Vagina (tissue), 2 donors: ENCODE results near the gene LIFR. TPM values are rescaled to one million over a fixed set of nuclear protein-coding genes. Genes with fewer than 3 reads are reported as not detected.

Experiments
- DNase-seq, 2 donors: peaks; one replicate each; pipeline ENCODE4 v3.0.0-alpha.2; 2017; ENCODE audit errors: extremely low spot score in 2 of 2
- H3K27ac ChIP-seq: fragments of 200-600 bp; sonication (generic); one replicate; pipeline ENCODE4 v1.5.1; 2019
- H3K27me3 ChIP-seq: fragments of 200-600 bp; sonication (generic); one replicate; pipeline ENCODE4 v1.5.1; 2019
- H3K36me3 ChIP-seq, 2 donors: fragments of 200-600 bp; sonication (generic); one replicate each; pipeline ENCODE4 v1.5.1; 2017 to 2019
- H3K4me1 ChIP-seq: fragments of 200-600 bp; sonication (generic); one replicate; pipeline ENCODE4 v1.5.1; 2019
- H3K4me3 ChIP-seq, 2 donors: fragments of 200-600 bp; sonication (generic); 1 replicate in 1 of 2; 2 replicates in 1 of 2; pipeline ENCODE4 v1.5.1; 2016 to 2019
- H3K9me3 ChIP-seq: fragments of 200-600 bp; sonication (generic); one replicate; pipeline ENCODE4 v1.5.1; 2019
- POLR2A ChIP-seq, 2 donors: fragments of 450-650 bp; IDR thresholded peaks; one replicate each; pipeline ENCODE4 v1.6.1; 2017; ENCODE audit warnings: antibody characterized with exemption in 2 of 2, mild to moderate bottlenecking in 2 of 2, moderate library complexity in 2 of 2
- POLR2AphosphoS5 ChIP-seq, 2 donors: sonication (generic); formaldehyde crosslinking; IDR thresholded peaks; one replicate each; pipeline ENCODE4 v1.9.0; 2017; ENCODE audit warnings: antibody characterized with exemption in 2 of 2, mild to moderate bottlenecking in 2 of 2, low read depth in 1 of 2; ENCODE audit not compliant: insufficient read depth in 1 of 2
- intact Hi-C: fragments of 100-400 bp; cut with DNase I; formaldehyde crosslinking; loops from one replicate; pipeline ENCODE4 v1.15.1; 2023
- total RNA-seq: library from RNA; depleted of rRNA; stranded (reverse); fragments of >200 nt; gene quantifications from one replicate; pipeline ENCODE4 v1.2.3, GENCODE V29; 2016
- TF ChIP-seq, protein P1 (sequence below), 3 experiments: fragments of 450-650 bp in 2 of 3; fragments of 200-600 bp in 1 of 3; sonication (generic) in 1 of 3; IDR thresholded peaks; one replicate each; pipeline ENCODE4 v1.5.1; 2017 to 2019; ENCODE audit warnings: antibody characterized with exemption in 3 of 3, mild to moderate bottlenecking in 2 of 3, moderate library complexity in 2 of 3

The LIFR gene
- total RNA-seq, 1 donor from 2014 or later = 63.3 TPM

DNA sequence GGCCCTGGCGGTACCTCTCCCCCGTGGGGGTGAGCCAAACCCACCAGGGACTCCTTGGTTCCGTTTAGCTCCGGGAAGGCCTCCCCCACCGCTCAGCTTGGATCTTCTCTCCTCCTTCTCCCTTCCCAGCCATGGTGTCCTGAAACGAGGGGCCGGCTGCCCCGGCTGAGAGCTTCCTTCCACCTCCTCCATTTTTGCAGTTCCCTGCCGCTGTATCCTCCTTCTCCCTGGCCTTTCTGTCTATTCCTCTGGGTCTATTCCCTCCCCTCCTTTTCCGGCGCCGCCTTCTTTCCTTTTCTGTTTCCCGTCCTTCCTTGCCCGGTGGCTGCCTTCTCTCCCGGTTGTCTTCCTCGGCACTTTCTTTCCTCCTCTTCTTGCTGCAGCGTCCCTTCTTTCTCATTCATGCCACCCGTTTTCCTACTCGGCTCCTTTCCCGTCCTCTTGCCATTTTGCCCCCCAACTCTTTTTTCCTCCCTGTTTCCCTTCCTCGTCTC, 110.4 kb downstream of the LIFR start:
- no peaks in the 10 kb centered on the region for H3K36me3 ChIP-seq
- no peaks in the 10 kb centered on the region for H3K9me3 ChIP-seq
- intact Hi-C loops = loop anchor here (5.0 to 10.0 kb wide), 2 partner anchors 361 to 629 kb away; partner anchors contain the start of gene RICTOR
- H3K27ac ChIP-seq = peak overlapping the region; percentile 45
- peak overlapping the region; percentile 27 to 31 for H3K4me3 ChIP-seq
- DNase-seq = no peak
- H3K27me3 ChIP-seq = no peaks in the 10 kb centered on the region
- H3K4me1 ChIP-seq = peaks cover 20% of the 10 kb centered on the region
- TF ChIP-seq, protein P1, sequence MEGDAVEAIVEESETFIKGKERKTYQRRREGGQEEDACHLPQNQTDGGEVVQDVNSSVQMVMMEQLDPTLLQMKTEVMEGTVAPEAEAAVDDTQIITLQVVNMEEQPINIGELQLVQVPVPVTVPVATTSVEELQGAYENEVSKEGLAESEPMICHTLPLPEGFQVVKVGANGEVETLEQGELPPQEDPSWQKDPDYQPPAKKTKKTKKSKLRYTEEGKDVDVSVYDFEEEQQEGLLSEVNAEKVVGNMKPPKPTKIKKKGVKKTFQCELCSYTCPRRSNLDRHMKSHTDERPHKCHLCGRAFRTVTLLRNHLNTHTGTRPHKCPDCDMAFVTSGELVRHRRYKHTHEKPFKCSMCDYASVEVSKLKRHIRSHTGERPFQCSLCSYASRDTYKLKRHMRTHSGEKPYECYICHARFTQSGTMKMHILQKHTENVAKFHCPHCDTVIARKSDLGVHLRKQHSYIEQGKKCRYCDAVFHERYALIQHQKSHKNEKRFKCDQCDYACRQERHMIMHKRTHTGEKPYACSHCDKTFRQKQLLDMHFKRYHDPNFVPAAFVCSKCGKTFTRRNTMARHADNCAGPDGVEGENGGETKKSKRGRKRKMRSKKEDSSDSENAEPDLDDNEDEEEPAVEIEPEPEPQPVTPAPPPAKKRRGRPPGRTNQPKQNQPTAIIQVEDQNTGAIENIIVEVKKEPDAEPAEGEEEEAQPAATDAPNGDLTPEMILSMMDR (IDR thresholded peaks at IDR 0.05) = no peak
- TF ChIP-seq POLR2AphosphoS5 (IDR thresholded peaks at IDR 0.05; ENCODE audit: insufficient read depth in 1 of 2, low read depth in 1 of 2) (no peak), POLR2A (IDR thresholded peaks at IDR 0.05) (no peak)

DNA sequence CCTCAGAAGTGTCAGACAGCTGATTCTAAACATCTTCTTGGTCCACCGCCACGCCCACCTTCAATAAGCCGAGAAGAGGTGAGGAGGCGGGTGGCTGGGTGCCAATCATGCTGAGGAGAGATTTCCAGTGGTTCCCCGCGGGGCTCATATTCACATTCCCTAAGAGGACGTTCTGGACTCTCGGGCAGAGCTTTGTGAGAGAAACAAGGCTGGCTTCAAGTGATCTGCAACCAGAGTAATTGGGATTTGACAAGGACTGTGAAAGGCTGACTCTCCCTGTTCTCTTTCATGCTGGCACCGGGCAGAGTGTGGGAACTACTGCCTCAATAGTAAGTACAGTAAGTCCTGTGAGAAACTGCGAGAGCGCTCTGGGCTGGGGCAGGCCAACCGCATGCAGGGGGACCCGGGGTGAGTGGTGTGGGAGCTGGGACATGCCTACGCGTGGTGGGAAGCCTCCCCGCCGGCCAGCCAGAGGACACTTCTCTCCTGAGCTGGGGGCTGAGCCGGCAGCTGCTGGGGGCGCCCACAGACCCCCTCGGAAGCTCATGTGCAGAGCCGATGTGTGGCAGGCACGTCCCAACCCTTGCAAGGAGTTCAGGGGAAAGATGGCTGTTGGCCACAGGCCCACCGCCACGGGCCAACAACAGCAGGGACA, 110.9 kb downstream of the LIFR start:
- Histone ChIP-seq H3K9me3 (no peaks in the 10 kb centered on the region), H3K4me1 (peaks cover 16% of the 10 kb centered on the region), H3K36me3 (no peaks in the 10 kb centered on the region), H3K27me3 (no peaks in the 10 kb centered on the region), H3K4me3 (peak overlapping the region; percentile 27 to 31), H3K27ac (peak overlapping the region; percentile 45)
- intact Hi-C loops = loop anchor here (5.0 to 10.0 kb wide), 2 partner anchors 362 to 629 kb away; partner anchors contain the start of gene RICTOR
- TF ChIP-seq, protein P1 (IDR thresholded peaks at IDR 0.05) = no peak
- TF ChIP-seq POLR2AphosphoS5 (IDR thresholded peaks at IDR 0.05; ENCODE audit: insufficient read depth in 1 of 2, low read depth in 1 of 2) (no peak), POLR2A (IDR thresholded peaks at IDR 0.05) (no peak)
- DNase-seq = no peak

DNA sequence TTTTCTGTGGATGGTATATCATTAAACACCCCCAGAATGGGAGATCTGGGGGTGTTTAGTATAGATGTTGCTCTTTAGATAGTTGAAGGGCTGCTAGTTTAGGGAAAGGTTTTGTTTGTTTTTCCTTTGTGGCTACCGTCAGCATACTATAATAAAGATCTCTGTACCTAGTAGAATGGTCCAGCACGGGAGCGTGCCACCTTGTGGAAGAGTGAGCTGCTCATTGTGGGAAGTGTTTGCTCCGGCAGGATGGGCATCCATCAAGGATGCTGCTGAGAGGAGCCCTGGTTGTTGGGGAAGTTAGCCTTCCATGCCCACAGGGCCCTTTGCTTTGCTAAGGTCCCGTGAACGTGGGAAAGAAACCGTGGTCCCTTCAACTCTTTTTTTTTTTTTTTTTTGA, 113.1 kb downstream of the LIFR start:
- peaks cover 15% of the 10 kb centered on the region for H3K4me1 ChIP-seq
- H3K27me3 ChIP-seq = no peaks in the 10 kb centered on the region
- no peak overlapping the region for H3K27ac ChIP-seq
- no peaks in the 10 kb centered on the region for H3K9me3 ChIP-seq
- intact Hi-C loops = loop anchor here (5.0 to 10.0 kb wide), 2 partner anchors 114 to 631 kb away; partner anchors contain the start of genes LIFR and RICTOR
- no peak overlapping the region for H3K4me3 ChIP-seq
- no peaks in the 10 kb centered on the region for H3K36me3 ChIP-seq
- no peak for DNase-seq
- no peak for TF ChIP-seq POLR2AphosphoS5 (IDR thresholded peaks at IDR 0.05; ENCODE audit: insufficient read depth in 1 of 2, low read depth in 1 of 2)
- TF ChIP-seq POLR2A (IDR thresholded peaks at IDR 0.05) = no peak
- TF ChIP-seq, protein P1 (IDR thresholded peaks at IDR 0.05) = no peak

DNA sequence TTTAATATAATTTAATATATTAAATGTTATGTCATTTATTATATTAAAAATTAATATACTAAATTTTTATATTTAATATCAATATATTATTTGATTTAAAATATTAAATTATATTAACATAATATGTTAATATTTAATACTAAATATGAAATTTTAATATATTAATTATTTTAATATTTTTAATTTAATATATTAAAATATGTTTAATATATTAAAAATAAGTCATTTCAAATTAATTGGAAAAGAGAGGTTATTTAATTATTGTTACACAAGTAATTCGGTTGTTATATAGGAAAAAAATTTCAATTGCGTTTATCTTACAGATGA, 114.2 kb downstream of the LIFR start:
- intact Hi-C loops = loop anchor here (5.0 to 10.0 kb wide), 2 partner anchors 115 to 633 kb away; partner anchors contain the start of genes LIFR and RICTOR
- no peaks in the 10 kb centered on the region for H3K36me3 ChIP-seq

More for the DNA sequence above, 114.2 kb downstream of the LIFR start:
- no peaks in the 10 kb centered on the region for H3K27me3 ChIP-seq
- H3K4me3 ChIP-seq = no peak overlapping the region
- no peak overlapping the region for H3K27ac ChIP-seq
- H3K9me3 ChIP-seq = no peaks in the 10 kb centered on the region
- DNase-seq = no peak
- peaks cover 3% of the 10 kb centered on the region for H3K4me1 ChIP-seq
- TF ChIP-seq, protein P1 (IDR thresholded peaks at IDR 0.05) = no peak
- TF ChIP-seq POLR2AphosphoS5 (IDR thresholded peaks at IDR 0.05; ENCODE audit: insufficient read depth in 1 of 2, low read depth in 1 of 2) (no peak), POLR2A (IDR thresholded peaks at IDR 0.05) (no peak)
